ENCODE data around the gene NUDT14. TPM values are rescaled to one million over a fixed set of nuclear protein-coding genes. Genes with fewer than 3 reads are reported as not detected.

The NUDT14 gene
- total RNA-seq, 1 experiment from 2014 or later, result 75.3 TPM

DNA sequence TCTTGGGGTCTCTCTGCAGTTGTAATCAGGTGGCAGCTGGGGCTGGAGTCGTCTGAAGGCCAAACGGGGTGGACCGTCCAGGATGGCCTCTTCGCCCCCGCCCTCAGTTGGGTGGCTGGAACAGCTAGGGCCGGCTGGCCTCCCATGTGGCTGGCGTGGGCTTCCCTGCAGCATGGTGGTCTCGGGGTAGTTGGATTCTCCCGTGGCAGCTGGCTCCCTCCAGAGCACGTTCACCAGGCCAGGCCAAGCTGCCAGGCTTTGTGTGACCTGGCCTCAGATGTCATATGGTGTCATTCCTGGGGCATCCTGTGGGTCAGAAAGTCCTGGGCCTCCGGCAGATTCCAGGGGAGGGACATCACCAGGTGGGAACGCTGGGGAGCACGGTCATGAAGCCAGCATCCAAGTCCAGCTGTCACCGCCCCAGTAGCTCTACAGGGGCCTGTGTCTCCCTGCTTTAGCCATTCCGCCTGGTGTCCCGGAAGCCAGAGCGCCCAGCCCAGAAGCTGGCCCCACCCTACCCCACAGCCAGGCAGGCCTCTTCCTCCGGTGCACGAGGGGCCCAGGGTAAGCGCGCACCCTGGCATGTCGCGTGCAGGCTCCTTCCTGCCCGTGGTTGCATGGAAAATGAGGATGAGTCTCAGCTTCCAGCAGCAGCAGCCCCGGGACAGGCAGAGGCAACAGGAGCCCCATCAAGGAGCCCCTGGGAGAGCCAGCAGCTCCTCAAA is 1.3 kb upstream of the NUDT14 start:
- DNase-seq (ENCODE audit: low read depth, low spot score) (no peak), ATAC-seq (no peak)
- no peak overlapping the region for H3K27ac ChIP-seq (ENCODE audit: low read length)
- in situ Hi-C loops (cut with HindIII; ENCODE audit: low pct_unique_long_range_greater_than_20kb, low sequenced_read_pairs) (no loop called here), intact Hi-C loops (cut with micrococcal nuclease; ENCODE audit: unreplicated experiment) (no loop called here)
- H3K36me3 ChIP-seq (ENCODE audit: control insufficient read depth, insufficient read depth, low read length), result no peaks in the 10 kb centered on the region
- ChIA-PET POLR2A (interaction anchor here (0.6 kb wide), 1 partner anchor 129 kb away, joined by 10 read pairs; no protein-coding TSS in a partner anchor), CTCF (no interaction called here)
- no peak overlapping the region for H3K4me3 ChIP-seq (ENCODE audit: low read depth in 2 of 2, low read length in 2 of 2)
- H3K27me3 ChIP-seq (ENCODE audit: control insufficient read depth, insufficient read depth, low read length), result no peaks in the 10 kb centered on the region
- H3K4me1 ChIP-seq (ENCODE audit: control insufficient read depth, insufficient read depth, low read length), result no peaks in the 10 kb centered on the region; the same call in 1 of the 2 replicates
- TF ChIP-seq, protein P1, sequence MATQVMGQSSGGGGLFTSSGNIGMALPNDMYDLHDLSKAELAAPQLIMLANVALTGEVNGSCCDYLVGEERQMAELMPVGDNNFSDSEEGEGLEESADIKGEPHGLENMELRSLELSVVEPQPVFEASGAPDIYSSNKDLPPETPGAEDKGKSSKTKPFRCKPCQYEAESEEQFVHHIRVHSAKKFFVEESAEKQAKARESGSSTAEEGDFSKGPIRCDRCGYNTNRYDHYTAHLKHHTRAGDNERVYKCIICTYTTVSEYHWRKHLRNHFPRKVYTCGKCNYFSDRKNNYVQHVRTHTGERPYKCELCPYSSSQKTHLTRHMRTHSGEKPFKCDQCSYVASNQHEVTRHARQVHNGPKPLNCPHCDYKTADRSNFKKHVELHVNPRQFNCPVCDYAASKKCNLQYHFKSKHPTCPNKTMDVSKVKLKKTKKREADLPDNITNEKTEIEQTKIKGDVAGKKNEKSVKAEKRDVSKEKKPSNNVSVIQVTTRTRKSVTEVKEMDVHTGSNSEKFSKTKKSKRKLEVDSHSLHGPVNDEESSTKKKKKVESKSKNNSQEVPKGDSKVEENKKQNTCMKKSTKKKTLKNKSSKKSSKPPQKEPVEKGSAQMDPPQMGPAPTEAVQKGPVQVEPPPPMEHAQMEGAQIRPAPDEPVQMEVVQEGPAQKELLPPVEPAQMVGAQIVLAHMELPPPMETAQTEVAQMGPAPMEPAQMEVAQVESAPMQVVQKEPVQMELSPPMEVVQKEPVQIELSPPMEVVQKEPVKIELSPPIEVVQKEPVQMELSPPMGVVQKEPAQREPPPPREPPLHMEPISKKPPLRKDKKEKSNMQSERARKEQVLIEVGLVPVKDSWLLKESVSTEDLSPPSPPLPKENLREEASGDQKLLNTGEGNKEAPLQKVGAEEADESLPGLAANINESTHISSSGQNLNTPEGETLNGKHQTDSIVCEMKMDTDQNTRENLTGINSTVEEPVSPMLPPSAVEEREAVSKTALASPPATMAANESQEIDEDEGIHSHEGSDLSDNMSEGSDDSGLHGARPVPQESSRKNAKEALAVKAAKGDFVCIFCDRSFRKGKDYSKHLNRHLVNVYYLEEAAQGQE (IDR thresholded peaks at IDR 0.05; ENCODE audit: insufficient read depth in 1 of 2, low read depth in 2 of 2, low read length in 1 of 2), result no peak
- TF ChIP-seq SIN3A (IDR thresholded peaks at IDR 0.05; ENCODE audit: borderline replicate concordance, insufficient read depth, low read depth, low read length), result no peak
- TF ChIP-seq POLR2AphosphoS5 (IDR thresholded peaks at IDR 0.05; ENCODE audit: low read depth, low read length), result no peak
- no peak for TF ChIP-seq TCF7L2 (IDR thresholded peaks at IDR 0.05; ENCODE audit: low read depth, low read length)
- TF ChIP-seq, protein P2, sequence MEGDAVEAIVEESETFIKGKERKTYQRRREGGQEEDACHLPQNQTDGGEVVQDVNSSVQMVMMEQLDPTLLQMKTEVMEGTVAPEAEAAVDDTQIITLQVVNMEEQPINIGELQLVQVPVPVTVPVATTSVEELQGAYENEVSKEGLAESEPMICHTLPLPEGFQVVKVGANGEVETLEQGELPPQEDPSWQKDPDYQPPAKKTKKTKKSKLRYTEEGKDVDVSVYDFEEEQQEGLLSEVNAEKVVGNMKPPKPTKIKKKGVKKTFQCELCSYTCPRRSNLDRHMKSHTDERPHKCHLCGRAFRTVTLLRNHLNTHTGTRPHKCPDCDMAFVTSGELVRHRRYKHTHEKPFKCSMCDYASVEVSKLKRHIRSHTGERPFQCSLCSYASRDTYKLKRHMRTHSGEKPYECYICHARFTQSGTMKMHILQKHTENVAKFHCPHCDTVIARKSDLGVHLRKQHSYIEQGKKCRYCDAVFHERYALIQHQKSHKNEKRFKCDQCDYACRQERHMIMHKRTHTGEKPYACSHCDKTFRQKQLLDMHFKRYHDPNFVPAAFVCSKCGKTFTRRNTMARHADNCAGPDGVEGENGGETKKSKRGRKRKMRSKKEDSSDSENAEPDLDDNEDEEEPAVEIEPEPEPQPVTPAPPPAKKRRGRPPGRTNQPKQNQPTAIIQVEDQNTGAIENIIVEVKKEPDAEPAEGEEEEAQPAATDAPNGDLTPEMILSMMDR (IDR thresholded peaks at IDR 0.05), result no peak
- BruUV-seq (replicated peaks), result no TSS peak
- H3K9me3 ChIP-seq (ENCODE audit: control insufficient read depth, insufficient read depth, low read depth, low read length), result no peaks in the 10 kb centered on the region

DNA sequence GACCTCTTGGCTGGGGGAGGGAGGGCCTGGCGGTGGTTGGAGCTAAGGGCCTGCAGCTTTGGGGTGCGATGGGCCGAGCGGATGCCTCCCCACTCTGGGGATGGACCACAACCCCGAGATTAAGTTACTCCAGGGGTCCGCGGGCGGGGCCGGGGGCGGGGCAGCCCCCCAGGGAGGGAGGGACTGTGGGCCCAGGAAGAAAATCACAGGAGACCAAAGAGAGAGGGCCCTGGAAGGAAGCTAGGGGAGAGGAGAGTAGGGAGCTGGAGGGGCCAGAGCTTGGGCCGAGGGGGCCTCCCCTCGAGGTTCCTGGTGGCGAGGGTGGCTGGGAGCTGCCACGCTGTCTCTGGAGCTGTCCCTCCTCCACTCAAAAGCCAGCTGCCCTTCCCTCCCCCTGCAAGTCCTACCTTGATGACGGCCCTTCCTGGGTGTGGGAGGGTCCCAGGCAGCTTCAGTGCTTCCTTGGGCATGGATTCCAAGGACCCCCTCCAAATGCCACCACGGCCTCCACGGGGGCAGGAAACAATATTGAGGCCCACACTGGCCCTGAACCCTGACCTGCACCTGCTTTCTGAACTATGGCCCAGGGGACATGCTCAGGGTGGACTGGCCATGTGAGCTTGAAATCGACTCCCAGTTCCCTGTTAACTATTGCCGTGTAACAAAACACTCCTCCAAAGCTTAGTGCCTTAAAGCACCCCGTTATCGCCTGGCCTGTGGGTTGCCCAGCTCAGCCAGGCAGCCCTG is 610 bp upstream of the NUDT14 start:
- peak overlapping the region; percentile 33 to 50; a peak in 3 of 4 replicates for H3K4me3 ChIP-seq (ENCODE audit: low read depth in 2 of 2, low read length in 2 of 2)

More for the DNA sequence above, 610 bp upstream of the NUDT14 start:
- H3K27me3 ChIP-seq (ENCODE audit: control insufficient read depth, insufficient read depth, low read length), result no peaks in the 10 kb centered on the region
- no peaks in the 10 kb centered on the region for H3K36me3 ChIP-seq (ENCODE audit: control insufficient read depth, insufficient read depth, low read length)
- DNase-seq (ENCODE audit: low read depth, low spot score) (no peak), ATAC-seq (no peak; the same call in 1 of the 2 replicates)
- no peaks in the 10 kb centered on the region for H3K9me3 ChIP-seq (ENCODE audit: control insufficient read depth, insufficient read depth, low read depth, low read length)
- in situ Hi-C loops (cut with HindIII; ENCODE audit: low pct_unique_long_range_greater_than_20kb, low sequenced_read_pairs) (no loop called here), intact Hi-C loops (cut with micrococcal nuclease; ENCODE audit: unreplicated experiment) (no loop called here)
- BruUV-seq (replicated peaks), result no TSS peak
- ChIA-PET CTCF (interaction anchor here (0.6 to 1.2 kb wide), 2 partner anchors 9 kb away, joined by 3 to 4 read pairs; no protein-coding TSS in a partner anchor), POLR2A (interaction anchor here (0.6 kb wide), 1 partner anchor 19 kb away, joined by 3 read pairs; no protein-coding TSS in a partner anchor)
- TF ChIP-seq, protein P1 (IDR thresholded peaks at IDR 0.05; ENCODE audit: insufficient read depth in 1 of 2, low read depth in 2 of 2, low read length in 1 of 2), result no peak
- TF ChIP-seq TCF7L2 (IDR thresholded peaks at IDR 0.05; ENCODE audit: low read depth, low read length) (no peak), POLR2AphosphoS5 (IDR thresholded peaks at IDR 0.05; ENCODE audit: low read depth, low read length) (no peak)
- no peaks in the 10 kb centered on the region; the same call in 1 of the 2 replicates for H3K4me1 ChIP-seq (ENCODE audit: control insufficient read depth, insufficient read depth, low read length)
- H3K27ac ChIP-seq (ENCODE audit: low read length), result no peak overlapping the region
